ENCODE measurements around the gene ZEB1.
"Not testable (repeated sequence)": the region's sequence is repeated elsewhere in the genome, so short reads cannot be mapped to it uniquely, and the experiment has no call there.

The ZEB1 gene

DNA sequence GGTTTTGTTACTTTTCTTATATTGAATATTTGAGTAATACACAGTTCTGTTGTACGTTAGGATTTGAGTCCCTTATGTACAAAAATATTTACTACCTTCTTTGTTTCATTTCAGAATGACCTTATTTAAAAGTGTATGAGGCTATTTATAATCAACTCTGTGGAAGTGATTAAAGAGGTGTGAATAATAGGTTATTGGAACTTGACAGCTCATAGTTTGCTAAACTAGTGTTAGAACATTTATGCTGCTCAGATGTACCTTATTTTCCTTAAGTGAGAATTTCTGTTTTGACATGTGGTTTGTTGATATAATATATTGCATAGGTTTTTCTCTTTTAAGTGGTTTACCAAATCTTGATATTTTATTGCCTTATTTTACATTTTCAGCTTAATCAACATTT is 105.5 kb downstream of the ZEB1 start:
- TF ChIP-seq, protein P1, sequence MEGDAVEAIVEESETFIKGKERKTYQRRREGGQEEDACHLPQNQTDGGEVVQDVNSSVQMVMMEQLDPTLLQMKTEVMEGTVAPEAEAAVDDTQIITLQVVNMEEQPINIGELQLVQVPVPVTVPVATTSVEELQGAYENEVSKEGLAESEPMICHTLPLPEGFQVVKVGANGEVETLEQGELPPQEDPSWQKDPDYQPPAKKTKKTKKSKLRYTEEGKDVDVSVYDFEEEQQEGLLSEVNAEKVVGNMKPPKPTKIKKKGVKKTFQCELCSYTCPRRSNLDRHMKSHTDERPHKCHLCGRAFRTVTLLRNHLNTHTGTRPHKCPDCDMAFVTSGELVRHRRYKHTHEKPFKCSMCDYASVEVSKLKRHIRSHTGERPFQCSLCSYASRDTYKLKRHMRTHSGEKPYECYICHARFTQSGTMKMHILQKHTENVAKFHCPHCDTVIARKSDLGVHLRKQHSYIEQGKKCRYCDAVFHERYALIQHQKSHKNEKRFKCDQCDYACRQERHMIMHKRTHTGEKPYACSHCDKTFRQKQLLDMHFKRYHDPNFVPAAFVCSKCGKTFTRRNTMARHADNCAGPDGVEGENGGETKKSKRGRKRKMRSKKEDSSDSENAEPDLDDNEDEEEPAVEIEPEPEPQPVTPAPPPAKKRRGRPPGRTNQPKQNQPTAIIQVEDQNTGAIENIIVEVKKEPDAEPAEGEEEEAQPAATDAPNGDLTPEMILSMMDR (IDR thresholded peaks at IDR 0.05; ENCODE audit: low read depth, low read length, missing control alignments), result no peak
- DNase-seq (ENCODE audit: extremely low read depth, low read depth), result no peak

DNA sequence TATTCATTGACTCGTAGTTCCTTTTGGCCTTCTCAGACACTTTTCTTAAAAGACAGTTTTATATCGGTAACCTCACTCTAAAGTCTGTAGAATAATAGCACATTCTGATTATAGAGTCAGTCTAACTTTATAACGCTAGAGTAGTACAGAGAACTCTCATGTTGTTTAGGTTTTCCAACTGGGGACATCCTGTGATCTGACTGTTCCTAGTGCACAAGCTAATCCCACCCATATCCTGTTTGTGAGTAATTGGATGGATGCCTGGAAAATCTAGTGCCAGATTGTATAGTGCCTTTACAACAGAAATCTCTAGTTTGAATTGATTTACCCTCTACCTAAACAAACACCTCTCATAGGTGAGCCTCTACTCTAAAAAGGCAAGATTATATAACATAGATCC is 107.4 kb downstream of the ZEB1 start:
- DNase-seq (ENCODE audit: extremely low read depth, low read depth), result peak; percentile 90
- TF ChIP-seq, protein P1 (IDR thresholded peaks at IDR 0.05; ENCODE audit: low read depth, low read length, missing control alignments), result no peak
- no peak overlapping the region; the same call in 1 of the 2 replicates for H3K4me3 ChIP-seq (replicated peaks; ENCODE audit: low read depth, low read length)

More for the DNA sequence above, 105.5 kb downstream of the ZEB1 start:
- H3K4me3 ChIP-seq (replicated peaks; ENCODE audit: low read depth, low read length), result no peak overlapping the region

DNA sequence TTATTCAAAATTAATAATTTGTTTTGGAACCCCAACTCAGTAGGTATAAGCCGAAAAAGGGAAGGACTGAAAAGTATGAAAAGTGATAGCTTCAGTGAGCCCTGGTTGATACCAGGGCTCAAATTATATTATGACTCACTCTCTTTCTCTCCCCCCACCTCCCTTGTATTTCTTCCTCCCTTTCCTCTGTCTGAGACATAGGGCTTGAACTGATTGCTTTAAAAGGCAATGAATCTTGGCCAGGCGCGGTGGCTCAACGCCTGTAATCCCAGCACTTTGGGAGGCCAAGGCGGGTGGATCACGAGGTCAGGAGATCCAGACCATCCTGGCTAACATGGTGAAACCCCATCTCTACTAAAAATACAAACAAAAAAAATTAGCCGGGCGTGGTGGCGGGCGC is 108.3 kb downstream of the ZEB1 start:
- H3K4me3 ChIP-seq (replicated peaks; ENCODE audit: low read depth, low read length); DNase-seq (ENCODE audit: extremely low read depth, low read depth): not testable (repeated sequence)

DNA sequence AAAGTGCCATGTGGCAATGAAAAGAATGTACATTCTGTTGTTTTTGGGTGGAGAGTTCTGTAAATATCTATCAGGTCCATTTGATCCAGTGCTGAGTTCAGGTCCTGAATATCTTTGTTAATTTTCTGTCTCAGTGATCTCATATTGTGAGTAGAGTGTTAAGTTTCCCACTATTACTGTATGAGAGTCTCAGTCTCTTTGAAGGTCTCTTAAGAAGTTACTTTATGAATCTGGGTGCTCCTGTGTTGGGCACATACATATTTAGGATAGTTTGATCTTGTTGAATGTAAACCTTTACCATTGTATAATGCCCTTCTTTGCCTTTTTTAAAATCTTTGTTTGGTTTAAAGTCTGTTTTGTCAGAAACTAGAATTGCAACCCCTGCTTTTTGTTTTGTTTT is 109.5 kb downstream of the ZEB1 start:
- not testable (repeated sequence) for DNase-seq (ENCODE audit: extremely low read depth, low read depth); H3K4me3 ChIP-seq (replicated peaks; ENCODE audit: low read depth, low read length)

DNA sequence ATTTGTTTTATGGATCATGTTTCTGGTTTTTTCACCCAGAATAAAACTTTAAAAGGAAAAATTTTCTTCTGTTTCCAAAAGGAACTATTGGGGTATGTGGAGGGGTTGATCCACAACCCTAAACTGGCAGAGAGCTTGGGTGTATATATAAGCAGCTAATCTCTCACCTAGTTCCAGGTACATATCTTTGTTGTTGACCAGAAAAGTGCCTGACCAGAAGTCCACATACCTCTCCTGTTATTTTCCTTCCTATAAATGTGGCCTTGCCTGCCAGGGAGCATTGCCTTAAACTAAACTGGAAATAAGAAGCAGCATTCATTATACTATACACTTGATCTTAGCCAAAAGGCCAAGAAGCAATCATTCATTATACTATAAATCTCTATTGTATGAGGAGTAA is 112.0 kb downstream of the ZEB1 start:
- no peak for DNase-seq (ENCODE audit: extremely low read depth, low read depth)
- H3K4me3 ChIP-seq (replicated peaks; ENCODE audit: low read depth, low read length), result no peak overlapping the region
- TF ChIP-seq, protein P1 (IDR thresholded peaks at IDR 0.05; ENCODE audit: low read depth, low read length, missing control alignments), result no peak

DNA sequence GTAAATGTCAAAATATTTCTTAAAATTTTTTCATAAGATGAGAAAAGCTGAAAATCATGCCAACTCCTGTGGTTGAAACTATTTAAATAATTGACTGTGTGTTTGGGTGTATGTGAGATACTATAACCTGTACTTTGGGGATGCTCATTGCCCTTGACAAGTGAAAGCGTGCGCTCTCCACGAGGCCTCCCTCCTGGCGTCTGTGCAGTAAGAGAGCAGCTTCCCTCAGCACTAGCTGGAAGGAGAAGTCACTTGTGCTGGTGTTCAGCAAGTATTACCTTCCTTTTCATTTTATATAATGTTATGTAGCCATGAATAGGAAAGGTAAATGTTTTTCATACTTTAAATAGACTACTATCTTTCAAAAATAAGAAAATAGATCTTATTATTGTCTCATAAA is 118.9 kb downstream of the ZEB1 start:
- H3K4me3 ChIP-seq (replicated peaks; ENCODE audit: low read depth, low read length), result no peak overlapping the region
- no peak for DNase-seq (ENCODE audit: extremely low read depth, low read depth)
- TF ChIP-seq, protein P1 (IDR thresholded peaks at IDR 0.05; ENCODE audit: low read depth, low read length, missing control alignments), result no peak

DNA sequence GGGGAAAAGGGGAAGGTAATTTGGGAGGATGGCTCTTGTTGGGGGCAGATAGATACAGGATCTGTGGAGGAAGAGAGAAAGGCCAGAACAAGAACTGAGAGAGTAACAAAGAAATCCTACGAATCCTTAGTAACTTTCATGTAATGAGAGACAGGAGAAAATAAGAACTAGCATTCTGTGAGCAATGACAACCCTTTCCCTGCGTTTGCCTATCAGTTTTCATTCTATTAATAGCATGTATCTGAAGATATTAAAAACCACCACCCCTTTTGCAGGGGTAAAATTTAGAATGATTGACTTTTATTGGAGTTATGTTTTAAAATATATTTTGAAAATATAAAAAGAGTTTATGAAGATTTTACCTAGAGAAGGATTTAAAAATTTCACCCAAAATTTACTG is 132.8 kb downstream of the ZEB1 start:
- no peak overlapping the region for H3K4me3 ChIP-seq (replicated peaks; ENCODE audit: low read depth, low read length)
- no peak for DNase-seq (ENCODE audit: extremely low read depth, low read depth)
- TF ChIP-seq, protein P1 (IDR thresholded peaks at IDR 0.05; ENCODE audit: low read depth, low read length, missing control alignments), result no peak

DNA sequence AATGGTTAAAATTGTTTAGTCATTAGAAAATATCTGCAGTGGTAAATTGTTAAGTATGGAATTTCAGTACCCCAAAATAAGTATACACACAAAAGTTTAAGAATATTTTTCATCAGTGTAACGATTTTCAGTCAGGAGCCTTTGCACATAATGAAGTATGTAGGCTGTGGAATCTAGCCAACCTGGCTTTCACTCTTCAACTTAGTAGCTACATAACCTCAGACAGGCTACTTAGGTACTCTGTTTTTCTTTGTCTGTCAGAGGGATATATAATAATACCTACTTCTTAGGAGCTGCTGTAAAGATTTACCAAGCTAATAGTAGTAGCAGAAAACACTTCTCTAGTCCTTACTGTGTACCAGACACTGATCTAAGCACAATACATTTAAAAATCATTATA is 137.5 kb downstream of the ZEB1 start:
- no peak for DNase-seq (ENCODE audit: extremely low read depth, low read depth)

More for the DNA sequence above, 137.5 kb downstream of the ZEB1 start:
- H3K4me3 ChIP-seq (replicated peaks; ENCODE audit: low read depth, low read length), result no peak overlapping the region
- TF ChIP-seq, protein P1 (IDR thresholded peaks at IDR 0.05; ENCODE audit: low read depth, low read length, missing control alignments), result no peak

Measured in HFF-Myc (cell line).